ENCODE measurements around the gene CAT. TPM values are rescaled to one million over a fixed set of nuclear protein-coding genes. Genes with fewer than 3 reads are reported as not detected.

The CAT gene
- total RNA-seq, 1 donor from 2014 or later = 126 TPM

GRCh38 chr11:34403431-34403830, 35.3 kb upstream of the CAT start:
- Histone ChIP-seq H3K4me3 (no peak overlapping the region), H3K9me3 (replicated peaks) (no peaks in the 10 kb centered on the region), H3K4me1 (no peaks in the 10 kb centered on the region), H3K36me3 (no peaks in the 10 kb centered on the region), H3K27ac (replicated peaks) (no peak overlapping the region), H3K27me3 (ENCODE audit: low read depth) (peaks cover 10% of the 10 kb centered on the region)
- TF ChIP-seq CTCF (IDR thresholded peaks at IDR 0.05; ENCODE audit: borderline replicate concordance) = no peak
- intact Hi-C loops (cut with micrococcal nuclease) = no loop called here
- DNase-seq = no peak

- Histone ChIP-seq H3K4me3 (no peak overlapping the region), H3K27me3 (ENCODE audit: low read depth) (peaks cover 13% of the 10 kb centered on the region), H3K36me3 (no peaks in the 10 kb centered on the region), H3K9me3 (replicated peaks) (no peaks in the 10 kb centered on the region), H3K27ac (replicated peaks) (no peak overlapping the region), H3K4me1 (no peaks in the 10 kb centered on the region)
- intact Hi-C loops (cut with micrococcal nuclease) = no loop called here
- DNase-seq = no peak
- no peak for TF ChIP-seq CTCF (IDR thresholded peaks at IDR 0.05; ENCODE audit: borderline replicate concordance)
Observed at GRCh38 chr11:34404280-34404679, 34.5 kb upstream of the CAT start.

- H3K27me3 ChIP-seq (ENCODE audit: low read depth) = peaks cover 13% of the 10 kb centered on the region
- H3K4me1 ChIP-seq = no peaks in the 10 kb centered on the region
- intact Hi-C loops (cut with micrococcal nuclease) = no loop called here
- H3K9me3 ChIP-seq (replicated peaks) = no peaks in the 10 kb centered on the region
- no peak overlapping the region for H3K27ac ChIP-seq (replicated peaks)
- TF ChIP-seq CTCF (IDR thresholded peaks at IDR 0.05; ENCODE audit: borderline replicate concordance) = no peak
- no peak for DNase-seq
- no peak overlapping the region for H3K4me3 ChIP-seq
- H3K36me3 ChIP-seq = no peaks in the 10 kb centered on the region
Observed at GRCh38 chr11:34405079-34405858, 33.5 kb upstream of the CAT start.

- no peak for TF ChIP-seq CTCF (IDR thresholded peaks at IDR 0.05; ENCODE audit: borderline replicate concordance)
- H3K36me3 ChIP-seq = no peaks in the 10 kb centered on the region
- no peak overlapping the region for H3K27ac ChIP-seq (replicated peaks)
- DNase-seq = no peak
- no peaks in the 10 kb centered on the region for H3K9me3 ChIP-seq (replicated peaks)
- no peak overlapping the region for H3K4me3 ChIP-seq
- H3K4me1 ChIP-seq = no peaks in the 10 kb centered on the region
- peaks cover 13% of the 10 kb centered on the region for H3K27me3 ChIP-seq (ENCODE audit: low read depth)
- intact Hi-C loops (cut with micrococcal nuclease) = no loop called here
Observed at GRCh38 chr11:34406413-34406812, 32.3 kb upstream of the CAT start.

GRCh38 chr11:34407121-34407813, 31.5 kb upstream of the CAT start:
- no peaks in the 10 kb centered on the region for H3K36me3 ChIP-seq
- peaks cover 13% of the 10 kb centered on the region for H3K27me3 ChIP-seq (ENCODE audit: low read depth)
- DNase-seq = no peak
- H3K4me3 ChIP-seq = no peak overlapping the region
- intact Hi-C loops (cut with micrococcal nuclease) = no loop called here
- no peak overlapping the region for H3K27ac ChIP-seq (replicated peaks)
- no peak for TF ChIP-seq CTCF (IDR thresholded peaks at IDR 0.05; ENCODE audit: borderline replicate concordance)
- H3K4me1 ChIP-seq = no peaks in the 10 kb centered on the region
- H3K9me3 ChIP-seq (replicated peaks) = peaks cover 4% of the 10 kb centered on the region

All from left ventricle myocardium inferior (tissue), 1 donor.